RWPE1 (cell line): ENCODE data around the gene F10.
"Not testable (repeated sequence)": the region's sequence is repeated elsewhere in the genome, so short reads cannot be mapped to it uniquely, and the experiment has no call there.

ENCODE experiments used
- CTCF ChIA-PET: fragments of 350-600 bp; sonication (Branson Sonifier 250); formaldehyde crosslinking; extraction: SDS; loops from one replicate; lab custom pipeline; 2021; lab: Yijun Ruan, JAX
- POLR2A ChIA-PET: fragments of 400-600 bp; formaldehyde crosslinking; extraction: SDS; loops from one replicate; lab custom pipeline; 2020; ENCODE audit warnings: antibody characterized with exemption; ENCODE audit not compliant: low non-redundant PET; lab: Yijun Ruan, JAX
- DNase-seq: peaks from one replicate; pipeline ENCODE4 v3.0.0; 2012; ENCODE audit warnings: low spot score
- H3K27ac ChIP-seq: fragments of 450-650 bp; 2 replicates; pipeline ENCODE4 v1.5.1; 2017
- TF ChIP-seq, protein P1 (sequence below): fragments of 450-650 bp; conservative IDR thresholded peaks from 2 replicates; pipeline ENCODE4 v1.5.1; 2017; ENCODE audit warnings: low read depth, mild to moderate bottlenecking

F10 gene

DNA sequence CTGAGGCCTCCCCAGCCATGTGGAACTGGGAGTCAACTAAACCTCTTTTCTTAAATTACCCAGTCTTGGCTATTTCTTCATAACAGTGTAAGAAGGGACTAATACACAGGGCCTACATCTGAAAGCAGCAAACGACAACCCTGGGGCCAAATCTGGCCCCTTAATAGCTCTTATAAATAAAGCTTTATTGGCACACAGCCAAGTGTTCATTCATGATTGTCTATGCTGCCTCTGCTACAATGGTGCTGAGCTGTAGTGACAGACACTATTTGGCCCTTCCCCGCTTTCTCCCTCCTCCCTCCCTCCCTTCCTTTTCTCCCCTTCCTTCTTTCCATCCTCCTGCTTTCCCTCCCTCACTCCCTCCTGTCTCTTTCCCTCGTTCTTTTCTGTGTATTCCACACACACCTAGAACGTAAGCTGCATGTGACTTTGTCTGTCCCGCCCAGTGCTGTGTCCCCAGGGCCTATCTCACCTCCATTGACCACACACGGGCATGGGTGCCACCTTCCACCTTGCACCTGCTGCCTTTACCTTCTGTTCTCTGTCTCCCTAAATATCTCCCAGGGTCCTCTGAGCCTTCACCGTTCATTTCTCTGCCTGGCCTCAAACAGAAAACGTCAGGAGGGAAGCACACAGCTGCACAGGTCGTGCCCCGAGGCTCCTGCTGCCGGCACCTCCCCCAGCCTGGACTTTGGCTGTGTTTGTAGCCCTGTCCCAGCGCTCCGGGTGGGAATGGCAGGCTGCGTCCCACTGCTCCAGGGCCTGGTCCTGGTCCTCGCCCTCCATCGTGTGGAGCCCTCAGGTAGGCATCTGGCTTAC, 35.5 kb downstream of the F10 start, which contains the start of gene PROZ:
PROZ (plus strand) TSS at position 720 of the 819 bp plus-strand sequence; CDS start at position 733, 13 bp downstream.
- CTCF ChIA-PET = no interaction called here
- no peak within 1 kb of the TSS for H3K27ac ChIP-seq
- DNase-seq = no peak
- POLR2A ChIA-PET = no interaction called here
- TF ChIP-seq, protein P1, sequence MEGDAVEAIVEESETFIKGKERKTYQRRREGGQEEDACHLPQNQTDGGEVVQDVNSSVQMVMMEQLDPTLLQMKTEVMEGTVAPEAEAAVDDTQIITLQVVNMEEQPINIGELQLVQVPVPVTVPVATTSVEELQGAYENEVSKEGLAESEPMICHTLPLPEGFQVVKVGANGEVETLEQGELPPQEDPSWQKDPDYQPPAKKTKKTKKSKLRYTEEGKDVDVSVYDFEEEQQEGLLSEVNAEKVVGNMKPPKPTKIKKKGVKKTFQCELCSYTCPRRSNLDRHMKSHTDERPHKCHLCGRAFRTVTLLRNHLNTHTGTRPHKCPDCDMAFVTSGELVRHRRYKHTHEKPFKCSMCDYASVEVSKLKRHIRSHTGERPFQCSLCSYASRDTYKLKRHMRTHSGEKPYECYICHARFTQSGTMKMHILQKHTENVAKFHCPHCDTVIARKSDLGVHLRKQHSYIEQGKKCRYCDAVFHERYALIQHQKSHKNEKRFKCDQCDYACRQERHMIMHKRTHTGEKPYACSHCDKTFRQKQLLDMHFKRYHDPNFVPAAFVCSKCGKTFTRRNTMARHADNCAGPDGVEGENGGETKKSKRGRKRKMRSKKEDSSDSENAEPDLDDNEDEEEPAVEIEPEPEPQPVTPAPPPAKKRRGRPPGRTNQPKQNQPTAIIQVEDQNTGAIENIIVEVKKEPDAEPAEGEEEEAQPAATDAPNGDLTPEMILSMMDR = no peak

DNA sequence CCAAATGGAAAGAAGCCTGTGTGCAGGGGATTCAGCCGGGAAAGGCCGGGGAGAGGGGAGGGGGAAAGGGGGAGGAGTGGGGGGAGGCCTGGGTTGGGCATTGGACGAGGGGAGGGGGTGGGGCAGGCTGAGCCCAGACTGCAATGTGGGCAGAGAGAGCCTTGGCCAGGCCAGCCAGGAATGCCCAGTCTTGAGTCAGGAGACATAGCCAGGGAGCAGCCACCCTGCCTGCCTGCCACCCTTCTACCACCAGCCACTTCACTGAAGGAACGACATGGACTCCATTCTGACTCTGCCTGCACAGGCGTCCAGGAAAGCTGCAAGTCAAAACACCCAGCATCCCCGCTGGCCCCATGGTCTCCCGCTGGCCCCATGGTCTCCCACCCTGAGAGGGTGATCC, 36.3 kb downstream of the F10 start:
- POLR2A ChIA-PET = no interaction called here
- CTCF ChIA-PET = interaction anchor here (0.5 to 0.6 kb wide), 2 partner anchors 30 to 143 kb away, joined by 3 to 4 read pairs; no protein-coding TSS in a partner anchor
- TF ChIP-seq, protein P1 = no peak
- no peak for DNase-seq
- no peak overlapping the region for H3K27ac ChIP-seq

DNA sequence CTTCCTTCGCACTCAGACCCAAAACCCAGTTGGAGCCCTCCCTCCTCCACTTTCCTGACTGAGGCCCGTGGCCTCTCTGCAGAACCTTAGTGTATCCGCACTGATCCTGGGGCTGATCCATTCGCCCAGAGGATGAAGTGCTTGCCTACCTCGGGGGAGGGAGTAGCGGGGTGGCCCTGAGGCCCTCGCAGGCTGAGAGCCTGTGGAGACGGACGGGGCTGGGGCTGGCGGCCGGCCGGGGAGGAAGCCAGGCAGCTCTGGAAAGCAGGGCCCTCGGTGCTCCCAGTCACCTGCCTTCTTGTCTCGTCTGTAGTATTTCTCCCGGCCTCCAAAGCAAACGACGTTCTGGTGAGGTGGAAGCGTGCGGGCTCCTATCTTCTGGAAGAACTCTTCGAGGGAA, 37.1 kb downstream of the F10 start:
- DNase-seq = no peak
- no peak overlapping the region for H3K27ac ChIP-seq
- CTCF ChIA-PET = interaction anchor here (0.5 to 0.6 kb wide), 2 partner anchors 31 to 144 kb away, joined by 3 to 4 read pairs; no protein-coding TSS in a partner anchor
- POLR2A ChIA-PET = no interaction called here
- TF ChIP-seq, protein P1 = no peak

DNA sequence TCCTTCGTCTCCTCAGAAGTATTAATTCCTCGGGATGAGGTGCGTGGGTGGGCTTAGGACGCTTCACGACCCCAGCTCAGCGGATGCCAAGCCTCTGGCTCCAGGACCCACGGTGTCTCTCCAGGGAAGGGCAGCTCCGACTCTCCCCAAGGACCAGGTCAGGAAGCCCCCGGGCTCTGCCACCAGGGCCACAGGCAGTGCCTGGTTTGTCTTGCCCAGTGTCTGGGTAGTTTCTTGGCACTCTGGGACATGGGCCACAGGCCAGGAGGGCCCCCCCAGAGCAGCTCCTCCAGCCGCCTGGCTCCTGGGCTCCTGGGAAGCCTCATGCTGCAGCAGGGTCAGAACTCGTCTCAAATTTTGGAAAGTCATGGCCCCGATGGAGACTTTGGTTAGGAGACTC, 38.4 kb downstream of the F10 start:
- ChIA-PET CTCF (interaction anchor here (0.7 kb wide), 1 partner anchor 9 kb away, joined by 4 read pairs; no protein-coding TSS in a partner anchor), POLR2A (no interaction called here)
- H3K27ac ChIP-seq = no peak overlapping the region
- TF ChIP-seq, protein P1 = no peak
- no peak for DNase-seq

DNA sequence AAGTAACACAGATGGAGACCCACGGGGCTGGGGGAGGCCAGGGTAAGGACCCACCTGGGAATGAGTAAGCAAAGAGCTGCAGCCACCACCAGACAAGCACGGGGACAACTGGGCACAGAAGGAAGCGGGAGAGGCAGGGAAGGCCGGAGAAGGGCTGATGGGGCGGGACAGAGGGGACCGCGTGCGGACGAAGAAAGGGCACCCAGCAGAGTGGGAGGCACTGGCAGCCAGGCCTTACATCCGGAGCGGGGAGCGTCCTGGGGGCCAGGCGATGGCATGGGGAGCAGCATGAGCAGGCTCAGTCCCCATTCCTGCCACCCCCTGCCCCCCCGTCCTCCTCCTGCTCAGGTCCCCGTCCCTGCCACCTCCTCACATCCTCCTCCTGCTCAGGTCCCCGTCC, 38.8 kb downstream of the F10 start:
- POLR2A ChIA-PET = no interaction called here
- H3K27ac ChIP-seq = no peak overlapping the region
- CTCF ChIA-PET = interaction anchor here (0.6 to 0.7 kb wide), 2 partner anchors 9 to 233 kb away, joined by 3 to 4 read pairs; no protein-coding TSS in a partner anchor
- no peak for DNase-seq
- TF ChIP-seq, protein P1 = no peak

DNA sequence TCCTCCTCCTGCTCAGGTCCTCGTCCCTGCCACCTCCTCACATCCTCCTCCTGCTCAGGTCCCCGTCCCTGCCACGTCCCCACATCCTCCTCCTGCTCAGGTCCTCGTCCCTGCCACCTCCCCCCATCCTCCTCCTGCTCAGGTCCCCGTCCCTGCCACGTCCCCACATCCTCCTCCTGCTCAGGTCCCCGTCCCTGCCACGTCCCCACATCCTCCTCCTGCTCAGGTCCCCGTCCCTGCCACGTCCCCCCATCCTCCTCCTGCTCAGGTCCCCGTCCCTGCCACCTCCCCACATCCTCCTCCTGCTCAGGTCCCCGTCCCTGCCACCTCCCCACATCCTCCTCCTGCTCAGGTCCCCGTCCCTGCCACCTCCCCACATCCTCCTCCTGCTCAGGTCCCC, 39.4 kb downstream of the F10 start:
- POLR2A ChIA-PET = not testable (repeated sequence)

More for the DNA sequence above, 39.4 kb downstream of the F10 start:
- not testable (repeated sequence) for H3K27ac ChIP-seq, DNase-seq
- CTCF ChIA-PET = interaction anchor here (0.6 kb wide), 1 partner anchor 233 kb away, joined by 3 read pairs; no protein-coding TSS in a partner anchor
